ENCODE results near the gene HDAC2.
A peak's percentile ranks its signal among the peaks of the same experiment; 100 is the strongest.

HDAC2 gene

DNA sequence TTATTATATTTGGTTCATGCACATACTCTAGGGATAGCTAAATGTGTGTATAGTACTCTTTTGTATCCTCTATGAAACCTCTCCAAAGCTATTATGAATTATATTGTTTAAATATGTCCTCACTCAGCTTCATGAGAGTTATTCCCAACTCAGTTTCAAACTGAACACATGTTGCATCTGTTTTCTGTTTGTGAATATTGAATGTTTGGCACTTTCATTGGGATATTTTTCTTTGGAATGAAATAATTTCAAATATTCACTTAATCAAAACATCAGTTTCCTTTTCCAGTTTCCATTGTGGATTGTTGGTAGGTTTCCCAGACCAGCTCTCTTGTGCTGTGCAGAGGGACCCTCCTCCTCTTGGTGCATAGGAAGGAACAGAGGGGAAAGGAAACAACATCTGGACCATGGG is 46.6 kb downstream of the HDAC2 start:
- no peak overlapping the region for H3K4me2 ChIP-seq (ENCODE audit: low read depth, low read length, poor library complexity, severe bottlenecking)
- TF ChIP-seq EZH2phosphoT487 (IDR thresholded peaks at IDR 0.05; ENCODE audit: borderline replicate concordance): no peak
- TF ChIP-seq, protein P1, sequence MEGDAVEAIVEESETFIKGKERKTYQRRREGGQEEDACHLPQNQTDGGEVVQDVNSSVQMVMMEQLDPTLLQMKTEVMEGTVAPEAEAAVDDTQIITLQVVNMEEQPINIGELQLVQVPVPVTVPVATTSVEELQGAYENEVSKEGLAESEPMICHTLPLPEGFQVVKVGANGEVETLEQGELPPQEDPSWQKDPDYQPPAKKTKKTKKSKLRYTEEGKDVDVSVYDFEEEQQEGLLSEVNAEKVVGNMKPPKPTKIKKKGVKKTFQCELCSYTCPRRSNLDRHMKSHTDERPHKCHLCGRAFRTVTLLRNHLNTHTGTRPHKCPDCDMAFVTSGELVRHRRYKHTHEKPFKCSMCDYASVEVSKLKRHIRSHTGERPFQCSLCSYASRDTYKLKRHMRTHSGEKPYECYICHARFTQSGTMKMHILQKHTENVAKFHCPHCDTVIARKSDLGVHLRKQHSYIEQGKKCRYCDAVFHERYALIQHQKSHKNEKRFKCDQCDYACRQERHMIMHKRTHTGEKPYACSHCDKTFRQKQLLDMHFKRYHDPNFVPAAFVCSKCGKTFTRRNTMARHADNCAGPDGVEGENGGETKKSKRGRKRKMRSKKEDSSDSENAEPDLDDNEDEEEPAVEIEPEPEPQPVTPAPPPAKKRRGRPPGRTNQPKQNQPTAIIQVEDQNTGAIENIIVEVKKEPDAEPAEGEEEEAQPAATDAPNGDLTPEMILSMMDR (conservative IDR thresholded peaks at IDR 0.05; ENCODE audit: low read length): no peak
- no peaks in the 10 kb centered on the region for H3K36me3 ChIP-seq (ENCODE audit: insufficient read depth, low read length)
- no peaks in the 10 kb centered on the region for H3K9me3 ChIP-seq (ENCODE audit: insufficient read depth, low read depth, low read length)
- H3K9ac ChIP-seq (ENCODE audit: low read depth, low read length, poor library complexity, severe bottlenecking): no peak overlapping the region
- H3K4me1 ChIP-seq (ENCODE audit: insufficient read depth, low read length, poor library complexity, severe bottlenecking): peaks cover 25% of the 10 kb centered on the region
- H3F3A ChIP-seq (ENCODE audit: low read depth): no peaks in the 10 kb centered on the region
- no peaks in the 10 kb centered on the region for H3K79me2 ChIP-seq (ENCODE audit: insufficient read depth, low read length)
- no peak overlapping the region for H2AFZ ChIP-seq (ENCODE audit: low read length)
- H3K4me3 ChIP-seq (ENCODE audit: low read length, poor library complexity, severe bottlenecking): no peak overlapping the region
- H4K20me1 ChIP-seq (ENCODE audit: insufficient read depth, low read length, poor library complexity, severe bottlenecking): no peaks in the 10 kb centered on the region
- no peaks in the 10 kb centered on the region for H3K9me2 ChIP-seq (replicated peaks; ENCODE audit: low read depth, low read length)
- H3K27me3 ChIP-seq (ENCODE audit: insufficient read depth, low read length, poor library complexity, severe bottlenecking): no peaks in the 10 kb centered on the region

GRCh38 chr6:113923526-113923925 is 47.4 kb downstream of the HDAC2 start:
- Histone ChIP-seq H3K36me3 (ENCODE audit: insufficient read depth, low read length) (no peaks in the 10 kb centered on the region), H3K4me2 (ENCODE audit: low read depth, low read length, poor library complexity, severe bottlenecking) (no peak overlapping the region), H3K9me3 (ENCODE audit: insufficient read depth, low read depth, low read length) (no peaks in the 10 kb centered on the region), H3K9ac (ENCODE audit: low read depth, low read length, poor library complexity, severe bottlenecking) (no peak overlapping the region), H4K20me1 (ENCODE audit: insufficient read depth, low read length, poor library complexity, severe bottlenecking) (no peaks in the 10 kb centered on the region), H3F3A (ENCODE audit: low read depth) (no peaks in the 10 kb centered on the region), H3K4me3 (ENCODE audit: low read length, poor library complexity, severe bottlenecking) (no peak overlapping the region), H2AFZ (ENCODE audit: low read length) (no peak overlapping the region), H3K4me1 (ENCODE audit: insufficient read depth, low read length, poor library complexity, severe bottlenecking) (peaks cover 25% of the 10 kb centered on the region), H3K27me3 (ENCODE audit: insufficient read depth, low read length, poor library complexity, severe bottlenecking) (no peaks in the 10 kb centered on the region), H3K9me2 (replicated peaks; ENCODE audit: low read depth, low read length) (no peaks in the 10 kb centered on the region), H3K79me2 (ENCODE audit: insufficient read depth, low read length) (no peaks in the 10 kb centered on the region)
- no peak for TF ChIP-seq EZH2phosphoT487 (IDR thresholded peaks at IDR 0.05; ENCODE audit: borderline replicate concordance)
- TF ChIP-seq, protein P1 (conservative IDR thresholded peaks at IDR 0.05; ENCODE audit: low read length): no peak

DNA sequence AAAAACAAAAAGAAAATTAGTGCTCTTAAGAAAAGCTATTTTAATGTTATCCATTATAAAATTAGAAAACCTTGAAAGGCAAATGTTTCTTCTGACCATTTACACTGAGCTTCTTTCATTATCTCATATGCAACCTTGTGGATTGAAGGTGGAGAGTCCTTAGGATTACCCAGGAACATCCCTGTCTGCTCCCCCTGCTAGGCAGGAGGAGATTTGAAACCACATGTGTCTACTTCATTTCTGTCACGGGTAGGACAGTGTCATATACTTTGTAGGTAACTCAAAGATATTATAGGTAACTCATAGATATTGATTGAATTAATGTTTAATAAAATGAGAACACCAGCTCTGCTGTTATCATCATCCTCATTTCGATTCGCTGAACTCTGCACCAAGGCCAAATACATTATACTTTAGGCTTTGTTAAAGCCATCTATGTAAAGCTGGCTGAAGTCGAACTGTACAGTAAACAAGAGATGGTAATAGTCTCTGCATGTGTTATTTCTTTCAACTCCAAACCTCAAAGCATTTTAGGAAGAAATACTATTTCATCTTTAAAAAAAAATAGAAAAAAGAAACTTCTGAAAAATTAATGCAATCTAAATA is 49.5 kb downstream of the HDAC2 start:
- no peak for TF ChIP-seq EZH2phosphoT487 (IDR thresholded peaks at IDR 0.05; ENCODE audit: borderline replicate concordance)
- TF ChIP-seq, protein P1 (conservative IDR thresholded peaks at IDR 0.05; ENCODE audit: low read length): no peak
- Histone ChIP-seq H3K27me3 (ENCODE audit: insufficient read depth, low read length, poor library complexity, severe bottlenecking) (no peaks in the 10 kb centered on the region), H3K9ac (ENCODE audit: low read depth, low read length, poor library complexity, severe bottlenecking) (no peak overlapping the region), H3K79me2 (ENCODE audit: insufficient read depth, low read length) (no peaks in the 10 kb centered on the region), H3K4me3 (ENCODE audit: low read length, poor library complexity, severe bottlenecking) (peak overlapping the region; percentile 32), H3K4me1 (ENCODE audit: insufficient read depth, low read length, poor library complexity, severe bottlenecking) (peaks cover 25% of the 10 kb centered on the region), H3K9me2 (replicated peaks; ENCODE audit: low read depth, low read length) (no peaks in the 10 kb centered on the region), H3K36me3 (ENCODE audit: insufficient read depth, low read length) (no peaks in the 10 kb centered on the region), H3F3A (ENCODE audit: low read depth) (no peaks in the 10 kb centered on the region), H3K9me3 (ENCODE audit: insufficient read depth, low read depth, low read length) (no peaks in the 10 kb centered on the region), H3K4me2 (ENCODE audit: low read depth, low read length, poor library complexity, severe bottlenecking) (peak overlapping the region; percentile 53), H4K20me1 (ENCODE audit: insufficient read depth, low read length, poor library complexity, severe bottlenecking) (no peaks in the 10 kb centered on the region), H2AFZ (ENCODE audit: low read length) (no peak overlapping the region)

Data from Loucy (cell line).